Measurements from ENCODE around the gene LAPTM5. TPM values are rescaled to one million over a fixed set of nuclear protein-coding genes. Genes with fewer than 3 reads are reported as not detected.

The LAPTM5 gene
- total RNA-seq, 1 experiment from 2014 or later = not detected

- Histone ChIP-seq H4K20me1 (ENCODE audit: low read length) (no peaks in the 10 kb centered on the region), H3K79me2 (ENCODE audit: low read length) (no peaks in the 10 kb centered on the region), H3F3A (ENCODE audit: low read length, unreplicated experiment) (no peaks in the 10 kb centered on the region), H3K4me1 (ENCODE audit: insufficient read depth, low read length) (peaks cover 10% of the 10 kb centered on the region), H2AFZ (ENCODE audit: low read length) (no peak overlapping the region), H3K9me3 (ENCODE audit: low read length) (no peaks in the 10 kb centered on the region), H3K27me3 (ENCODE audit: low read length) (no peaks in the 10 kb centered on the region), H3K4me3 (ENCODE audit: low read length) (no peak overlapping the region), H3K27ac (ENCODE audit: low read length) (no peak overlapping the region), H3K9ac (ENCODE audit: low read length) (no peak overlapping the region), H3K9me2 (replicated peaks; ENCODE audit: low read length) (no peaks in the 10 kb centered on the region), H3K36me3 (ENCODE audit: low read depth, low read length) (no peaks in the 10 kb centered on the region), H3K4me2 (ENCODE audit: low read length) (no peak overlapping the region)
- TF ChIP-seq CTCF (conservative IDR thresholded peaks at IDR 0.05; ENCODE audit: low read depth, low read length) (no peak; the same call in 1 of the 2 replicates), EZH2phosphoT487 (IDR thresholded peaks at IDR 0.05; ENCODE audit: borderline replicate concordance, low read length) (no peak), EZH2 (IDR thresholded peaks at IDR 0.05; ENCODE audit: low read length, unreplicated experiment) (no peak)
- DNase-seq (no peak), ATAC-seq (no peak)
- ChIA-PET CTCF (no interaction called here), POLR2A (ENCODE audit: unreplicated experiment) (no interaction called here)
- no TSS peak for BruUV-seq (replicated peaks)
- intact Hi-C loops (cut with micrococcal nuclease) = no loop called here
These were observed 35.6 kb downstream of the LAPTM5 start for GRCh38 chr1:30721812-30722537.

GRCh38 chr1:30721341-30721793, 36.2 kb downstream of the LAPTM5 start:
- Histone ChIP-seq H3K4me3 (ENCODE audit: low read length) (no peak overlapping the region), H4K20me1 (ENCODE audit: low read length) (no peaks in the 10 kb centered on the region), H3K36me3 (ENCODE audit: low read depth, low read length) (no peaks in the 10 kb centered on the region), H2AFZ (ENCODE audit: low read length) (no peak overlapping the region), H3K9me2 (replicated peaks; ENCODE audit: low read length) (no peaks in the 10 kb centered on the region), H3K27ac (ENCODE audit: low read length) (no peak overlapping the region), H3K4me1 (ENCODE audit: insufficient read depth, low read length) (peaks cover 10% of the 10 kb centered on the region), H3K27me3 (ENCODE audit: low read length) (no peaks in the 10 kb centered on the region), H3K79me2 (ENCODE audit: low read length) (no peaks in the 10 kb centered on the region), H3K4me2 (ENCODE audit: low read length) (no peak overlapping the region), H3K9ac (ENCODE audit: low read length) (no peak overlapping the region), H3K9me3 (ENCODE audit: low read length) (no peaks in the 10 kb centered on the region), H3F3A (ENCODE audit: low read length, unreplicated experiment) (no peaks in the 10 kb centered on the region)
- intact Hi-C loops (cut with micrococcal nuclease) = no loop called here
- TF ChIP-seq EZH2phosphoT487 (IDR thresholded peaks at IDR 0.05; ENCODE audit: borderline replicate concordance, low read length) (no peak), CTCF (conservative IDR thresholded peaks at IDR 0.05; ENCODE audit: low read depth, low read length) (no peak), EZH2 (IDR thresholded peaks at IDR 0.05; ENCODE audit: low read length, unreplicated experiment) (no peak)
- CTCF ChIA-PET = no interaction called here
- no TSS peak for BruUV-seq (replicated peaks)
- ATAC-seq = no peak
- no peak for DNase-seq
- POLR2A ChIA-PET (ENCODE audit: unreplicated experiment) = no interaction called here

Data from PC-3 (cell line).